Measurements from ENCODE around the gene RAP1GAP.

Gene RAP1GAP

GRCh38 chr1:21550097-21550496, 119.1 kb downstream of the RAP1GAP start:
- DNase-seq (ENCODE audit: low read depth in 2 of 2, low spot score in 1 of 2) = no peak

GRCh38 chr1:21547876-21548275, 121.3 kb downstream of the RAP1GAP start:
- no peak for DNase-seq (ENCODE audit: low read depth in 2 of 2, low spot score in 1 of 2)

All from stimulated activated CD8-positive, alpha-beta memory T cell treated with anti-CD3 and anti-CD28 coated beads, Interleukin-4, amount 100 ng/mL, for 1 hour (primary cell).